ENCODE measurements around the gene TMEM232.
"Not testable (repeated sequence)": the region's sequence is repeated elsewhere in the genome, so short reads cannot be mapped to it uniquely, and the experiment has no call there.

The TMEM232 gene

DNA sequence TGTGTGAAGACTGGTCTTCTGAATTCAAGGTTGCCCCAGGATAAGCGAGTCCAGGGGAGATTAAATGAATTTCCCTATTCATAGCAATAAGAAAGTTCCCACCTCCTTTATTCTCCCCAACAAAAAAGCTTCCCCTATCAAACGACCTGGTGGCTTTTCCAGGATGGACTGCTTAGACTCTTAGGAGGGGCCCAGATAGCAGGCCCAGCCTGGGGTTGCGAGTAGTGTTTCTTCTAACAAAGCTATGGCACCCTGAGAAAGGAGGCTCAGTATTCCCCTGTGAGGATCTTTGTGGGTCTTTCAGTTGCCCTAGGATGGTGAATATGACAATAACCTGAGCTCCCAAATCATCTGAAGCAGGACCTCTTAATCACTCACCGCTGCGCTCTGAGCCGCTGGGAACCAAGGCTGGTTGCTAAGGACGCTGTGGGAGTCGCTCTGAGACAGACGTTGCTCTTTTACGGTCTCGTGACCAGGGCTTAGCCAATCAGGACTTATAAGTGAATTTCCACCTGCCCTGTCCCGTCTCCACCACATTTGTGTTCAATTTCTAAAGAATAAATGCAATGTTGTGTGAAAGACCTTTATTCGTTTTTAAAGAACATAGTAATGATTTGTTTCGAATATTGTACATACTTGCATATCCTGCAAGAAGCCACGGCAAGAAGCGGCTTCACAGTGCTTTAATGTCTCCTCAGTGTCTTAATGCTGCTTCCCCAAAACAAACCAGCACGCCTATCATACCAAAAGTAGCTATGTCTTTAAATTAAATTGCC lies at the start of gene TMEM232:
TMEM232 (minus strand) TSS at position 423 of the 776 bp plus-strand sequence. CDS start 59,319 bp downstream, outside the sequence.
- DNase-seq = no peak

DNA sequence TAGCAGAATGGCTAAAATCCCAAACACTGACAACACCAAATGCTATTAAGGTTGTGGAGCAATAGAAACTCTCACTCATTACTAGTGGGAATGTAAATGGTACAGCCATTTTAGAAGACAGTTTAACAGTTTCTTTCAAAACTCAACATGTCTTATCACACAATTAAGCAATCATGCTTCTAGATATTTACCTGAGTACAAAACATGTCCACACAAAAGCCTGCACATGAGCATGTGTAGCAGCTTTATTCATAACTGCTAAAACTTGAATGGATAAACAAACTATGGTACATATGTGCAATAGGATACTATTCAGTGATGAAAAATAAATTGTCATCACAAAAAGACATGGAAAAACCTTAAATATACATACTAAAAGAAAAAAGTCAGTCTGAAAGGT lies 43.8 kb upstream of the TMEM232 start:
- DNase-seq = no peak

- DNase-seq = no peak
Observed at GRCh38 chr5:110769000-110769681, 42.7 kb upstream of the TMEM232 start.

DNA sequence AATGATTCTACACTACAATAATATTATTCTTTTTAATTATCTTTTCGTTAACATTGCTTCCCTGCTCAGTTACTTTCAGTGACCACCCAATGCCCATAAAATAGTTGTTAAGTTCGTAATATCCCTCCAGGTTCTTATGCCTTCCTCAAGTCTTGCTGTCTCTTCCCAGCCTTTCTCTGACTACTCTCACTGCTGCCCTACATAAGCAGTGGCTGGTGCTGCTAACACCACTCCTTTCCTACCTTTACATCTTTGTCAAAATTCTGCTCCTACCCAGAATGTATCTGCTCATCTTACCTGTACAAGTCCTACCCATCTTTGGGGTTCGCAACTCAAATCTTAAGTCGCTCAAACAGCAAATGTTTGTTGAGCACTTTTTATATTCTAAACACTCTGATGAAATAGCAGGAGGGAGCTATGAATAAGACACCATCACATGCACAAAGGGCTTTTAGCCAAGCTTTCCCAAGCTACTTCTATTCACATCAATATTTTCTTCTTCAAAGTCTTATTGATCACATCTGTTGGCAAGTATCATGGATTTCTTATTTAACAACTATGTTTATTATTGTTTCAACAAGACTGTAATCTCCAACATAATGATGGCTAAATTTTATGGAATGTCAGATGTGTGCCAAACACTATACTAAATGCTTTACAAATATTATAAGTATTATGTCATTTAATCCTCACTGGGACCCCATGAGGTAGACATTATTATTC lies 41.8 kb upstream of the TMEM232 start:
- no peak for DNase-seq

GRCh38 chr5:110760158-110760557 lies 33.7 kb upstream of the TMEM232 start:
- no peak for DNase-seq

DNA sequence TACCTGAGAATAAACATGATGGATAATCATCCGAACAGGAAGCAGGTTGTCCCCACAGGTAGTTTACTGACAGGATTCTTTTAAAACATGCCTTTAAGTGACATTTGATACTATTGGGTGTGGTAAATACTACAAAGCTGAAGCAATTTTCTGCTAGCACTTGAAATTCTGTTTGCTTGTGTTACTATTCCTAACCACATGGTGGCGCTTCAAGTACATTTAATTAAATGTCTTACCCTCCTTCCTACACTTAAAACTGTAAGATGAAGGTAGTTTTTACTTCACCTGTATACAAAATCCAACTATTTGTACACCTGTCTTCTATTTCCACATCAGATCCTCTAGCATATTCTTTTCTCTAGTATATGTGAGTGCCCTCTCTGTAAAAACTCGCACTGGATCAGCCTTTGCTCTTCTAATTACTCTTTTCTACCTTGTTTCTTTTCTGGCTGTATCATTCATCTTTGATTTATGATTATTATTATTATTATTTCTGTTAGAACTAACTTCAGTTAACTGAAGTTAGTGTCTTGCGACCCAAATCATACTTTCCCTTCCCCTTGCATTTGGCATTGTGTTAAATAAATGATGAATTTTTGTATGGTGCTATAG lies 30.8 kb upstream of the TMEM232 start:
- DNase-seq = no peak

- no peak for DNase-seq
Observed at GRCh38 chr5:110754181-110754580, 27.7 kb upstream of the TMEM232 start.

DNA sequence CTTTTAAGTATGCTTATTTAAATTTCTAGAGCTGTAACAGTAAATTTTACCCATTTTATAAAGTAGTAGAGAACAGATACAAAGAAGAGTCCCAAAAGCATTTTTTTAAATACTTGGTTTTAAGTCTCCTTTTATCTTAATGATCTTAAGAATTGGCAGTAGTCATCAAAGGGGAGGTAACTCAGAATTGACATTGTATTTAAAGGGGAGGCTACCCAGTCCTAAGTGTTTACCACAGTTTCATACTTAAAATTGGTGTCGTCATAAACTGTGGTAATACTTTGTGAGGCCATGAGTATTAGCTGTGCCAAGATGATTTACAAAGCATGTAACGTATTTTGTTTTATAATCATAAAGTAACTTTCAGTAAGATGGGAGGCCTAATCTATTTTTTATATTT lies 27.1 kb upstream of the TMEM232 start:
- DNase-seq = no peak

DNA sequence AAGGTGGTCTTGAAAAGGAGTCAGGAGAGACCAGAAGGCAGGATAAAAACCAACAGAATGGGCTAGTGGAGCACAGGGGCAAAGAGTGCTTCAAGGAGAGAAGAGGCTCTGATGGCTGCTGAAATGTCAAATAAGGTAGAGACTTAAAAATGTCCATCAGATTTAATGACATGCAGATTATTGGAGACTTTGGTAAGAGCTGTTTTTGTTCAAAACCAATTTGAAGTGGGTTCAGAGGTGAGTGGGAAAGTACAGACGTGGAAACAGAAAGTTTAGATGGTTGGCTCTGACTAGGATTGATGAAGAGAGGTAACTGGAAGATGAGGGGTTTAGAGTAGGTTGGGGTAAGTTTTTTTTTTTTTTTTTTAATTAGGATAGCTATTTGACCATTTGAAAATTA lies 26.5 kb upstream of the TMEM232 start:
- no peak for DNase-seq

- no peak for DNase-seq
Observed at GRCh38 chr5:110751902-110752762, 25.7 kb upstream of the TMEM232 start.

GRCh38 chr5:110738812-110739651 lies 12.6 kb upstream of the TMEM232 start, which contains the start of gene SLC25A46:
Gene SLC25A46 (plus strand): TSS chr5:110739007. CDS start chr5:110739120, 113 bp downstream.
- DNase-seq = peak; percentile 77

DNA sequence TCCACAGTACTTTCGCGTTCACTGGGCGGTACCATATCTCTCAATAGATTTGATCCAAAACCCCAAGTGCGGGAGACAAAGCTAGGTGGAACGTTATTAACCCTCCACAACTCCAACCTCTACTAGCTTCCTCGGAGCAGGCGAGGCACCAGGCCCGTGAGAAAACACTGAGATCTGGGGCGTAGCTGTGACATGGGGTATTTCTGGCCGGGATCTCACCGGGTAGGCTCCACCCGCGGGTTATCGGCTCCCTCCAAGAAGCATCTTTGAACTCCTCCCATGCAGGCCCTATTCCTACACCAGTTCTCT lies 12.0 kb upstream of the TMEM232 start:
- no peak for DNase-seq

DNA sequence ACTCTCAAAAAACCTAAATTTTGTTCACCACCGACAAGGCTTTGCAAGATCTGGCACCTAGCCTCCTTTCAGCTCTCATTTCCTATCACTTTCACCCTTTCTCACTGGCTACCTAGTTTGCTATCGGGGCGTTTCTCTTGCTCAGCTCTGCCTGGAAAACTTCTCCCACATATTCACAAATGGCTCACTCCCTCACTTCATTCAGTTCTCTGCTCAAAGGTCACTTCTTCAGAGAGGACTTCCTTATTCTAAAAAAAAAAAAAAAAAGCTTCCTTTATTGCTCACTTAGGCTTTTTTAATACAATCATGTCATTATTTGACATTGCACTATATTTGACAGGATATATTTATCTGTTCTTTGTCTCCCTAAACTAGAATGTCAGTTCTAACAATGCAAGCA lies 10.3 kb upstream of the TMEM232 start:
- no peak for DNase-seq

DNA sequence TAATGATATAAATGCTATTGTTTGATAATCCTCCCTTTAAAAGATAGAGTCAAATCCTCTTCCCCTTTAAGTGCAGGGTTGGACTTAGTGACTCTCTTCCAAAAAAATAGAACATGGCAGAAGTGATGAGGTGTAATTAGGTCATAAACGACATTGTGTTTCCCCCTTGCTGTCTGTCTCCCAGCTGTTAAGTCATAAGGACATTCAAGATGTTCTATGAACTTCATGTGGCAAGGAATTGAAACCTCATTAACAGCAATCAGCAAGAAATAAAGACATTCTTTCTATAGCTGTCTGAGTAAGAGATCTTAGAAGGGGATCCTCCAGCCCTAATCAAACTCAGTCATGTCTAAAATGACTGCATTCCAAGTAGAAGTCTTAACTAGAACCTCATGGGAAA lies 9.1 kb upstream of the TMEM232 start:
- no peak for DNase-seq

GRCh38 chr5:110734101-110734500 lies 7.6 kb upstream of the TMEM232 start:
- DNase-seq = no peak

- DNase-seq = not testable (repeated sequence)
Observed at GRCh38 chr5:110731499-110731898, 5.0 kb upstream of the TMEM232 start.

GRCh38 chr5:110727025-110727314 lies 499 bp upstream of the TMEM232 start:
- DNase-seq = no peak

DNA sequence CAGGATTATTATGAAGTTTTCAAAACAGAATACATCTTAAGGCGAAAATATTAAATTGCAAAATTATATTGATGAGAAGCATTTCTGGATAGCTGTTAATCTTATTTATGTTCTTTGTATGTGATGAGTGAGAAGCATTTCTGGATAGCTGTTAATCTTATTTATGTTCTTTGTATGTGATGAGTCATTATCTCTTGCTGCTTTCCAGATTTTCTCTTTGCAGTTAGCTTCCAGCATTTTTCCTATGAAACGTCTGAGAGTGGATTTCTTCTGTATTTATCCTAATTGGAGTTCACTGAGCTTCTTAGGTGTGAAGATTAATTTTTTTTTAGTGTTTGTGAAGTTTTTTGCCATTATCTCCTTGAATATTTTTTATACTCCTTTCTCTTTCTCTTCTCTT lies 8.2 kb downstream of the TMEM232 start:
- DNase-seq = no peak

DNA sequence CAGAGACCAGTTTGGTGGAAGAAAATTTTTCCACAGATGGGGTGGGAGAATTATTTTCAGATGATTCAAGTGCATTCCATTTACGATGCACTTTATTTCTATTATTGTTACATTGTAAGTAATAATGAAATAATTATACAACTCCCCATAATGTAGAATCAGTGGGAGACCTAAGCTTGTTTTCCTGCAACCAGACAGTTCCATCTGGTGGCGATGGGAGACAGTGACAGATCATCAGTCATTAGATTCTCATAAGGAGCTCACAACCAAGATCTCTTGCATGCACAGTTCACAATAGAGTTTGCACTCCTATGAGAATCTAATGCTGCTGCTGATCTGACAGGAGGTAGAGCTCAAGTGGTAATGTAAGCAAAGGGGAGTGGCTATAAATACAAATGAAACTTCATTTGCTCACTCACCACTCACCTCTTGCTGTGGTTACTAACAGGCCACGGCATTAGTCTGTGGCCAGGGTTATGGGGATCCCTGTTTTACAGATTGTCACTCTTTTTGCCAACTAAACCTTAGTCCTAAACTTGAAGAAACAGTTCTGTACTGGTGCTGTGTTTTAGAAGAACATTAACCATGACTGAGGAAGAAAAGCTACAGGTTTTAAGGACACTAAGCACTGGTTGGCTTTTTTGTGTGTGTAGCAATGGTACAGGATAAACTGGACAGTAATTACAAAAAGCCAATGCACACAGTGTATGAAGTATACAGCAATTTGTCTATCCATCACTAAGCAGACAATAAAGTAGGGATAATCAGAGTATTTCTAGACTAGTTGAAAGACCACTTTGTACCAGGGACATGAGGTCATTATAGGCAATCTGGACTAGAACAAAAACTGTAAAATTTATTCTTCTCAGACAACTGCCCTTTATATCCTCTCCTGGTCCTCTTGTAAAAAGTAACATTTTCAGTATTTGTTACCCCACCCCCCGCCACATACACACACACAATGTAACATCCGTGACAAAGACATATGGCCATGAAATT lies 9.9 kb downstream of the TMEM232 start:
- DNase-seq = no peak

- DNase-seq = no peak
Observed at GRCh38 chr5:110707260-110707844, 19.1 kb downstream of the TMEM232 start.

All from T1000 (cell line).